ENCODE measurements around the gene TOPBP1. TPM values are rescaled to one million over a fixed set of nuclear protein-coding genes. Genes with fewer than 3 reads are reported as not detected.

TOPBP1 gene
- total RNA-seq, 1 experiment from 2014 or later: 34.3 TPM

GRCh38 chr3:133706033-133706432, 44.3 kb upstream of the TOPBP1 start:
- TF ChIP-seq CTCF (IDR thresholded peaks at IDR 0.05) (no peak), ZNF232 (CRISPR knock-in tag; IDR thresholded peaks at IDR 0.05) (no peak), GABPB1 (CRISPR knock-in tag; IDR thresholded peaks at IDR 0.05) (no peak), ZMAT4 (CRISPR knock-in tag; IDR thresholded peaks at IDR 0.05) (no peak), ZNF423 (CRISPR knock-in tag; IDR thresholded peaks at IDR 0.05) (no peak), PRRX2 (CRISPR knock-in tag; IDR thresholded peaks at IDR 0.05) (no peak), ZNF138 (CRISPR knock-in tag; conservative IDR thresholded peaks at IDR 0.05) (no peak), SMAD4 (CRISPR knock-in tag; IDR thresholded peaks at IDR 0.05) (no peak), KAT7 (CRISPR knock-in tag; IDR thresholded peaks at IDR 0.05; ENCODE audit: borderline replicate concordance) (no peak), ATF6 (CRISPR knock-in tag; IDR thresholded peaks at IDR 0.05) (no peak)
- TF ChIP-seq, protein P1, sequence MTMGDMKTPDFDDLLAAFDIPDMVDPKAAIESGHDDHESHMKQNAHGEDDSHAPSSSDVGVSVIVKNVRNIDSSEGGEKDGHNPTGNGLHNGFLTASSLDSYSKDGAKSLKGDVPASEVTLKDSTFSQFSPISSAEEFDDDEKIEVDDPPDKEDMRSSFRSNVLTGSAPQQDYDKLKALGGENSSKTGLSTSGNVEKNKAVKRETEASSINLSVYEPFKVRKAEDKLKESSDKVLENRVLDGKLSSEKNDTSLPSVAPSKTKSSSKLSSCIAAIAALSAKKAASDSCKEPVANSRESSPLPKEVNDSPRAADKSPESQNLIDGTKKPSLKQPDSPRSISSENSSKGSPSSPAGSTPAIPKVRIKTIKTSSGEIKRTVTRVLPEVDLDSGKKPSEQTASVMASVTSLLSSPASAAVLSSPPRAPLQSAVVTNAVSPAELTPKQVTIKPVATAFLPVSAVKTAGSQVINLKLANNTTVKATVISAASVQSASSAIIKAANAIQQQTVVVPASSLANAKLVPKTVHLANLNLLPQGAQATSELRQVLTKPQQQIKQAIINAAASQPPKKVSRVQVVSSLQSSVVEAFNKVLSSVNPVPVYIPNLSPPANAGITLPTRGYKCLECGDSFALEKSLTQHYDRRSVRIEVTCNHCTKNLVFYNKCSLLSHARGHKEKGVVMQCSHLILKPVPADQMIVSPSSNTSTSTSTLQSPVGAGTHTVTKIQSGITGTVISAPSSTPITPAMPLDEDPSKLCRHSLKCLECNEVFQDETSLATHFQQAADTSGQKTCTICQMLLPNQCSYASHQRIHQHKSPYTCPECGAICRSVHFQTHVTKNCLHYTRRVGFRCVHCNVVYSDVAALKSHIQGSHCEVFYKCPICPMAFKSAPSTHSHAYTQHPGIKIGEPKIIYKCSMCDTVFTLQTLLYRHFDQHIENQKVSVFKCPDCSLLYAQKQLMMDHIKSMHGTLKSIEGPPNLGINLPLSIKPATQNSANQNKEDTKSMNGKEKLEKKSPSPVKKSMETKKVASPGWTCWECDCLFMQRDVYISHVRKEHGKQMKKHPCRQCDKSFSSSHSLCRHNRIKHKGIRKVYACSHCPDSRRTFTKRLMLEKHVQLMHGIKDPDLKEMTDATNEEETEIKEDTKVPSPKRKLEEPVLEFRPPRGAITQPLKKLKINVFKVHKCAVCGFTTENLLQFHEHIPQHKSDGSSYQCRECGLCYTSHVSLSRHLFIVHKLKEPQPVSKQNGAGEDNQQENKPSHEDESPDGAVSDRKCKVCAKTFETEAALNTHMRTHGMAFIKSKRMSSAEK (CRISPR knock-in tag; IDR thresholded peaks at IDR 0.05; ENCODE audit: borderline replicate concordance): no peak
- TF ChIP-seq, protein P2, sequence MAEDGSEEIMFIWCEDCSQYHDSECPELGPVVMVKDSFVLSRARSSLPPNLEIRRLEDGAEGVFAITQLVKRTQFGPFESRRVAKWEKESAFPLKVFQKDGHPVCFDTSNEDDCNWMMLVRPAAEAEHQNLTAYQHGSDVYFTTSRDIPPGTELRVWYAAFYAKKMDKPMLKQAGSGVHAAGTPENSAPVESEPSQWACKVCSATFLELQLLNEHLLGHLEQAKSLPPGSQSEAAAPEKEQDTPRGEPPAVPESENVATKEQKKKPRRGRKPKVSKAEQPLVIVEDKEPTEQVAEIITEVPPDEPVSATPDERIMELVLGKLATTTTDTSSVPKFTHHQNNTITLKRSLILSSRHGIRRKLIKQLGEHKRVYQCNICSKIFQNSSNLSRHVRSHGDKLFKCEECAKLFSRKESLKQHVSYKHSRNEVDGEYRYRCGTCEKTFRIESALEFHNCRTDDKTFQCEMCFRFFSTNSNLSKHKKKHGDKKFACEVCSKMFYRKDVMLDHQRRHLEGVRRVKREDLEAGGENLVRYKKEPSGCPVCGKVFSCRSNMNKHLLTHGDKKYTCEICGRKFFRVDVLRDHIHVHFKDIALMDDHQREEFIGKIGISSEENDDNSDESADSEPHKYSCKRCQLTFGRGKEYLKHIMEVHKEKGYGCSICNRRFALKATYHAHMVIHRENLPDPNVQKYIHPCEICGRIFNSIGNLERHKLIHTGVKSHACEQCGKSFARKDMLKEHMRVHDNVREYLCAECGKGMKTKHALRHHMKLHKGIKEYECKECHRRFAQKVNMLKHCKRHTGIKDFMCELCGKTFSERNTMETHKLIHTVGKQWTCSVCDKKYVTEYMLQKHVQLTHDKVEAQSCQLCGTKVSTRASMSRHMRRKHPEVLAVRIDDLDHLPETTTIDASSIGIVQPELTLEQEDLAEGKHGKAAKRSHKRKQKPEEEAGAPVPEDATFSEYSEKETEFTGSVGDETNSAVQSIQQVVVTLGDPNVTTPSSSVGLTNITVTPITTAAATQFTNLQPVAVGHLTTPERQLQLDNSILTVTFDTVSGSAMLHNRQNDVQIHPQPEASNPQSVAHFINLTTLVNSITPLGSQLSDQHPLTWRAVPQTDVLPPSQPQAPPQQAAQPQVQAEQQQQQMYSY (CRISPR knock-in tag; IDR thresholded peaks at IDR 0.05): no peak
- CTCF ChIA-PET: interaction anchor here (0.9 to 1.2 kb wide), 2 partner anchors 29 to 42 kb away, joined by 3 to 5 read pairs; no protein-coding TSS in a partner anchor
- Mint-ChIP-seq H3K4me3 (no peak overlapping the region), H3K27ac (no peak overlapping the region), H3K27me3 (ENCODE audit: low read depth) (peaks cover 4% of the 10 kb centered on the region), H3K9me3 (peaks cover 6% of the 10 kb centered on the region; the same call in 1 of the 2 replicates), H3K4me1 (no peaks in the 10 kb centered on the region), H3K36me3 (no peaks in the 10 kb centered on the region)
- DNase-seq (ENCODE audit: low spot score): no peak
- ATAC-seq: no peak
- POLR2A ChIA-PET: no interaction called here

DNA sequence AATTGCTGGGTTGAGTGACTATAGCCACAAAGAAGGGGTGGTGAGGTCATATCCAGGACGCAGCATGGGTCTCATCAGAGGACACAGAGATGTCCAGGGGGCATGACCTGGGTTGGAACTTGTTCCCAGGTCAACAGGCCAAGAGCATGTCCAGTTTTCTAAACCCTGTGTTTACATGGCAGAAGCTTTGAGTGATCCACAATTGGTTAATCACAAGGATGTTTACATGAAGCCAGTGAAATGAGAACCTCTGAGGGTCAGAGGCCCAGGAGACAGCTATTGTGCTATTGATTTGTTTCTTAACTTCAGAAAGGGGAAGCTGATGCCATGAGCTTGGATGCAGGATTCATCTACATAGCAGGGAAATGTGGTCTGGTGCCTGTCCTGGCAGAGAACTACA, 42.2 kb upstream of the TOPBP1 start:
- Mint-ChIP-seq H3K27ac (no peak overlapping the region), H3K4me1 (no peaks in the 10 kb centered on the region), H3K27me3 (ENCODE audit: low read depth) (peaks cover 3% of the 10 kb centered on the region), H3K4me3 (no peak overlapping the region), H3K9me3 (peaks cover 3% of the 10 kb centered on the region), H3K36me3 (no peaks in the 10 kb centered on the region)
- ChIA-PET CTCF (no interaction called here), POLR2A (no interaction called here)
- DNase-seq (ENCODE audit: low spot score) (no peak), ATAC-seq (no peak)
- TF ChIP-seq ZNF416 (CRISPR knock-in tag; IDR thresholded peaks at IDR 0.05) (no peak), HMGA2 (CRISPR knock-in tag; IDR thresholded peaks at IDR 0.05) (no peak), ESRRA (CRISPR knock-in tag; IDR thresholded peaks at IDR 0.05; ENCODE audit: borderline replicate concordance) (no peak), SP1 (CRISPR knock-in tag; conservative IDR thresholded peaks at IDR 0.05) (no peak), GRHL2 (CRISPR knock-in tag; IDR thresholded peaks at IDR 0.05; ENCODE audit: insufficient replicate concordance, severe bottlenecking) (no peak), GABPB1 (CRISPR knock-in tag; IDR thresholded peaks at IDR 0.05) (0 out of 2 replicates have a peak, but pooled peaks have one; percentile 39), NR1H2 (CRISPR knock-in tag; IDR thresholded peaks at IDR 0.05) (no peak), MAX (CRISPR knock-in tag; IDR thresholded peaks at IDR 0.05) (no peak)
